ENCODE results near the gene MATCAP1.

MATCAP1 gene

GRCh38 chr16:67148656-67149275, 35.0 kb downstream of the MATCAP1 start:
- no peak overlapping the region for H3K4me3 ChIP-seq (ENCODE audit: low read length)
- DNase-seq (ENCODE audit: low read depth, low spot score) = no peak

GRCh38 chr16:67148221-67148620, 35.5 kb downstream of the MATCAP1 start:
- no peak overlapping the region for H3K4me3 ChIP-seq (ENCODE audit: low read length)
- DNase-seq (ENCODE audit: low read depth, low spot score) = no peak

GRCh38 chr16:67147437-67148140, 36.2 kb downstream of the MATCAP1 start:
- H3K4me3 ChIP-seq (ENCODE audit: low read length) = no peak overlapping the region
- DNase-seq (ENCODE audit: low read depth, low spot score) = no peak

GRCh38 chr16:67146523-67147357, 37.0 kb downstream of the MATCAP1 start:
- DNase-seq (ENCODE audit: low read depth, low spot score) = no peak
- H3K4me3 ChIP-seq (ENCODE audit: low read length) = no peak overlapping the region

GRCh38 chr16:67145746-67146145, 38.0 kb downstream of the MATCAP1 start:
- no peak overlapping the region for H3K4me3 ChIP-seq (ENCODE audit: low read length)
- DNase-seq (ENCODE audit: low read depth, low spot score) = no peak

- no peak for DNase-seq (ENCODE audit: low read depth, low spot score)
- H3K4me3 ChIP-seq (ENCODE audit: low read length) = no peak overlapping the region
These were observed 38.8 kb downstream of the MATCAP1 start for GRCh38 chr16:67144943-67145342.

GRCh38 chr16:67142342-67142741, 41.4 kb downstream of the MATCAP1 start:
- DNase-seq (ENCODE audit: low read depth, low spot score) = no peak
- H3K4me3 ChIP-seq (ENCODE audit: low read length) = no peak overlapping the region

- H3K4me3 ChIP-seq (ENCODE audit: low read length) = no peak overlapping the region
- DNase-seq (ENCODE audit: low read depth, low spot score) = no peak
These were observed 42.4 kb downstream of the MATCAP1 start for GRCh38 chr16:67141391-67141790.

GRCh38 chr16:67137605-67138004, 46.2 kb downstream of the MATCAP1 start:
- H3K4me3 ChIP-seq (ENCODE audit: low read length) = no peak overlapping the region
- DNase-seq (ENCODE audit: low read depth, low spot score) = no peak

GRCh38 chr16:67129422-67129821, 54.3 kb downstream of the MATCAP1 start:
- no peak for DNase-seq (ENCODE audit: low read depth, low spot score)
- no peak overlapping the region for H3K4me3 ChIP-seq (ENCODE audit: low read length)

GRCh38 chr16:67128887-67129286, 54.9 kb downstream of the MATCAP1 start:
- H3K4me3 ChIP-seq (ENCODE audit: low read length) = no peak overlapping the region
- DNase-seq (ENCODE audit: low read depth, low spot score) = no peak

- no peak overlapping the region for H3K4me3 ChIP-seq (ENCODE audit: low read length)
- no peak for DNase-seq (ENCODE audit: low read depth, low spot score)
These were observed 55.3 kb downstream of the MATCAP1 start for GRCh38 chr16:67128417-67128816.

Measured in Jurkat, Clone E6-1 (cell line).